HG03558 (cell line): ENCODE results near the gene PDZD7.

Source experiments
- ATAC-seq: cut with Tn5 transposase; IDR thresholded peaks from one replicate; pipeline ENCODE4 v1.9.1; 2021; ENCODE audit warnings: moderate number of reproducible peaks; ENCODE audit not compliant: unreplicated experiment; ENCODE audit errors: extremely low read depth

The PDZD7 gene

DNA sequence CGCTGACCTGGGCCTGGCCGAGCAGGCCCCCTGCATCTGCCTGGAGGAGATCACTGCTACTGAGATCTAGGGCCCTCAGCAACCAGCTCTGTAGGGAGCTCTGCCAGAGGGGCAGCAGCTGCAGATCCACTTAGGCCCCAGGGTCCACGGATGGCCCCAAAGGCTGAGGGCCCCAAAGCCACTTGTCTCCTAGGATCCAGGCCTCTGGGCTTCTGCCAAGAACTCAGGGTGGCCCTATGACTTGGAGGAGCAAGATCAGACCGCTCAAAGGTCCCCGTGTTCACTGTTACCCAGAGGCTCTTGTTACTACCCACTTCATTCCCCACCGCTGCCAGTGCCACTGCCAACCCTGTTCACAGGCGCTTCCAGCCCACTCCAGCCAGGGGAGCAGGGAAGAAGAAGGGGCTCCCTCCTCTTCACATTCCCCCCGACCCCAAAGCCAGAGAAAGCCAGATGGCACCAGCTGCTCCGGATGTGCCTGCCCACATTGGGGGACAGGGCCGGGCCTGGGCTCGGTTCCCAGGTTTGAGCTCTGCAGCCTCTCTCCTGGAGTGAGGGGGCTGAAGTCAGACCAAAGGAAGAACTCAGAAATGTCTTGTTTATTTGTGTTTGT, 23.7 kb downstream of the PDZD7 start:
- no peak for ATAC-seq

GRCh38 chr10:101006593-101007098, 24.3 kb downstream of the PDZD7 start:
- no peak for ATAC-seq

DNA sequence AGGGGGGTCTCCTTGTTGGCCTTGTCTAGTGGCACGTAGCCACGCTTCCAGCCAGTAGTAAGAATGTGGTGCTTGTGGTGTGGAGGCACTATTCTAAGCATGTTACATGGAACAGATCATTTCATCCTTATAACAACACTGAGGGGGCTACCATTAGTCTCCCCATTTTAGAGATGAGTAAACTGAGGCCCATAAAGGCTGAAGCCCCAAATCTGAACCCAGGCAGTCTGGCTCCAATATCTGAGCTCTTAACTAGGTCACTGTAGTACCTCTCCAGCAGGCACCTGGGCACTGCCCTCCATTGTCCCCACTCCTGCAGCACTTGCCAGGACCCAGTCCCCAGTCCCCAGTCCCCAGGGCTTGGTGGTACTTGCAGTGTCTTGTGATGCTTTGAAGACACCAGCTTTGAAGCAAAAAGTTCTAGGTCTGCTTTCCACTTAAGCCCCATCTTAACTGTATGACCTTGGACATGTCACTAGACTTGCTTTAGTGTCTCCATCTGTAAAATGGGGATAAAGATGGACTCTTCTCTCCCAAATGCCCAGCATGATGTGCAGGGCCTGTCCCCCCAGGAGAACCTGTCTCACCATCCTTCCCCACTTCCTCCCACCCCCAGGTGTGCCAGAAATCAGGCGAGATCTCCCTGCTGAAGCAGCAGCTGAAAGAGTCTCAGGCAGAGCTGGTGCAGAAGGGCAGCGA, 24.9 kb downstream of the PDZD7 start:
- ATAC-seq, result no peak

DNA sequence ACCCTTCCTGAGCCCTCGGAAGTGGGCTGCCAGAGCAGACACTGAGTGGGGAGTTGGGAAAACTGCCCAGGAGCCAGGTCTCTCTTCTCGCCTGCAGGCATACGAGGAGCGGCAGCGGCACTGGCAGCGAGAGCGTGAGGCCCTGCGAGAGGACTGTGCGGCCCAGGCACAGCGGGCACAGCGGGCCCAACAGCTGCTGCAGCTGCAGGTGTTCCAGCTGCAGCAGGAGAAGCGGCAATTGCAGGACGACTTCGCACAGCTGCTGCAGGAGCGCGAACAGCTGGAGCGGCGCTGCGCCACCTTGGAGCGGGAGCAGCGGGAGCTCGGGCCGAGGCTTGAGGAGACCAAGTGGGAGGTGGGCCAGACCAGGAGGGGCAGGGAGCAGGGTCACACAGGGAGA, 25.6 kb downstream of the PDZD7 start:
- ATAC-seq, result no peak

GRCh38 chr10:101003639-101004206, 27.2 kb downstream of the PDZD7 start:
- no peak for ATAC-seq

DNA sequence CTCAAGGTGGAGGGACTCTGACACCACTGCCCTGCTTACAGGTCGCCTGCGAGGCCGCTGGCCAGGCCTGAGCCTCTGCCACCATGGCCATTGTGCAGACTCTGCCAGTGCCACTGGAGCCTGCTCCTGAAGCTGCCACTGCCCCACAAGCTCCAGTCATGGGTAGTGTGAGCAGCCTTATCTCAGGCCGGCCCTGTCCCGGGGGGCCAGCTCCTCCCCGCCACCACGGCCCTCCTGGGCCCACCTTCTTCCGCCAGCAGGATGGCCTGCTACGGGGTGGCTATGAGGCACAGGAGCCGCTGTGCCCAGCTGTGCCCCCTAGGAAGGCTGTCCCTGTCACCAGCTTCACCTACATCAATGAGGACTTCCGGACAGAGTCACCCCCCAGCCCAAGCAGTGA, 28.5 kb downstream of the PDZD7 start:
- no peak for ATAC-seq

DNA sequence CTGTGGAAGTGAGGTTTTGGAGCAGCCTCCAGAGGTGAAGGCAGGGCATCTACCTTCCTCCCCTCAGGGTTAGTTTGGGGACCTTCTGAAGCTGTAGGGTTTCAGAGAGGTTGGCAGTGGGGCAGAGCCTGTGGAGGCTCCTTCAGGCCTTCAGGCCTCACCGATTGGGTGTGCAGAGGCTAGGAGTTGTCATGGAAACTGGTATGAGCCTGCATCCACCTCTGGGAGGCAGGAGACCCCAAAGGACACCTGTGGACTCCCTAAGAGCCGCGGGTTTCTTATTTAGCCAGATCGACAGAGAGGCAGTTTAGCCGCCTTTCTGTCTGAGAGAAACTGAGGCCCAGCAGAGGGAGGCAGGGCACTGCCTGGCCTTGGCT, 29.3 kb downstream of the PDZD7 start:
- ATAC-seq, result no peak

- ATAC-seq, result no peak
Measured at GRCh38 chr10:101000915-101001658, 29.8 kb downstream of the PDZD7 start.

DNA sequence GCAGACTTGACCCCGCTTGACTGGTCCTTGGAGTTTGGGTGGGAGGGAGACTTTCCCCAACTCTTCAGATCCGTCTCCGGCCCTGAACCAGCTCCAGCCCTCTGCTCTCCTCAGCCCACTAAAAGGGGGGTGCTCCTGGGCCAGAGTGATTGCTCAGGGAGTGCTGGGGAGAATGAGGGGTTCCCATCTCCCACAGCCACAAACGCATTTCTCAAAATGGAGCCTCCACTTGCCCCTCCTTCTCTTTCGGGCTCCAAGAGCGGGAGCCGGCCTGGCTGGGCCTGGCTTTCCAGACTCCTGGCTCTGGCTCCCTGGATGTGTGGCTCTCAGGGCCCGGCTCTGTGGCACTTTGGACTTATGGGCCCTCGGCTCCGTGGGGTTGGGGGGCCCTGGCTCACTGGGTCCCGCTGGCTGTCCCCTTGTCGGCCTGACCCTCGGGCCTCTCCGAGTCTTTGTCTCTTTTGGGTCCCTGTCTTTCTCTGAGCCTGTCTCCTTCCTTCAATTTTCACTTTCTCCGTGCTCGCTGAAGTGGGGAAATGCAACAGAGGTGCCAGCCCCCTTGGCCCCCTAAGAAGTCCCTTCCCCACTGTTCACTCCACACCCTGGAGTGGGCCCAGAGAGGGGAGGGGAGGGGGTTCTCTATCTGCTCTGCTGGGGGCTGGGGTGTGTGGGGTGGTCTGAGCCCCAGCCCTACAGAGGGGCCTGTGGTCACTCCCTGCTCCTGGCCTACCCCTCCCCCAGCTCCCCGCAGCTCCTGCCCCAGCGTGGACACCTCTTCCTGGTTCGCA, 30.6 kb downstream of the PDZD7 start:
- ATAC-seq, result no peak

- no peak for ATAC-seq
Measured at GRCh38 chr10:100999742-101000126, 31.2 kb downstream of the PDZD7 start, which contains the start of gene LZTS2. Gene LZTS2 (plus strand): TSS chr10:100999808. CDS start chr10:101002539, 2,731 bp downstream.

- no peak for ATAC-seq
Measured at GRCh38 chr10:100998991-100999741, 31.8 kb downstream of the PDZD7 start.

GRCh38 chr10:100998183-100998990, 32.5 kb downstream of the PDZD7 start:
- ATAC-seq, result no peak

DNA sequence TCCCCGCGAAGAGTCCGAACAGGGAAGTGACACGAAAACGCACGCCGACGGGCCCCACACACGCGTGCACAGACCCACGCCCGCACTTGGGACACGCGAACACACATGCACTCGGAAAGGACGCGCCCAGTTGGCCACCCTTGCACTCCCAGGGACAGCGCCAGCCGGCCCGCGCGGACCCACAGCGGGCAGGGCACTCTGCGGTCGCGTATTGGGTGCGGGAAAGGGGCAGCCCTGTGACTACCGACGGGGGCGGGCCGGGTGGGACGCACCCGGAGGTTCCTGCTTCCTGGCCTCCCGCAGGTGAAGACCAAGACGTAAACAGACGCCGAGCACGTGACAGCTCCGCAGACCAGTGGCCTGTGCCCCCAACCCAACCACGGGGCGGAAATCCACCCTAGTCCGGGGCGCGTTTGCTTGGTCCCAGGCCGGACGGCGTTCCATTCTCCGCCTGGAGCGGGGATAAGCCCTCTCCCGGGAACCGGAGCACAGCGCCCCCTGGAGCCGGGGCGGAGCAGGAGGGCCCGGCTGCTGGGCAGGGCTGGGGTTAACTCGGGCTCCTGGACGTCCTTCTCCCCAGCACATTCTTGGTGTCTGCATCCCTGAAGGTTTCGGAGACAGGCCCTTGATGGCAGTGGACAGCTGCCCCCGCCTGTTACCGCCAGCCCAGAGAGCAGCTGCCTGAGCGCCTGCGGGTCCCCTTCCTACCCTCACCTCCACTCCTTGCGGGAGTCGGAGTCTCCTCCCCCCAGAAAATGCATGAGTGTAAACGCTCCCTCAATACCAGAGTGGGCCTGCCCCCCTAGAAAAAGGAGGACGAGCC, 33.4 kb downstream of the PDZD7 start:
- no peak for ATAC-seq

GRCh38 chr10:100996678-100997359, 34.1 kb downstream of the PDZD7 start:
- no peak for ATAC-seq

GRCh38 chr10:100995181-100995580, 35.7 kb downstream of the PDZD7 start:
- no peak for ATAC-seq

DNA sequence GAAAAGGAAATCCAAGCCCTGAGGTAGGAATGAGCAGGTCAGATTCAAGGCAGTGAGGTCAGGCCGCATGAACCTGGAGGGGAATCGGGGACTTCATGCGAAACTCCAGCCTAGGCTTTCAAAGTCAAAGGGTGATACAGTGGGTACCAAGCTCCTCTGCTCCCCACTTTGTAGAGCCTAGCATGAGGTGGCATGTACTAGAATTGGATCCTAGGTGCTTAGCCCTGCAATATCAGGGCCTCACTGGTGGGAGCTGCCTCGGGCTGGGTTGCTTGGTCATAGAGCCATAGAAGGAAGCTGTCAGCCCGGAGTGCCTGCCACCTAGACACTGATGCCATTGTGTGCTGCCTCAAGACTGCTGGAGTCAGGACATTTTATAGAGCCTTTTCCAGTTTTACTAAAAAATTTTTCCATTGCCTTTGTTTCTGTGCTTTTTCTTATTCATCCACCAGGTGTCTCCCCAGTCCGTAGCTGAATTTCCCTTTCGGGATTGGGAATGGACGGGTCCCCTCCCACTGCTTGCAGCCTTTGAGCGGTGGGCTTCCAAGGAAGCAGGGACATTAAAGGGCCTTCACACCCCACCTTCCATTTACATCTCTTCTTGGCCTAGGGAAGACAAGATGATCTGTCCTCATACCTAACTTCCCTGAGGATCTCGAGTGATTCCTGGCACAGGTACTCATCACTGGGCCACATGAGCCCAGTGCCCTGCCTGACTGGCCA, 36.8 kb downstream of the PDZD7 start:
- no peak for ATAC-seq

DNA sequence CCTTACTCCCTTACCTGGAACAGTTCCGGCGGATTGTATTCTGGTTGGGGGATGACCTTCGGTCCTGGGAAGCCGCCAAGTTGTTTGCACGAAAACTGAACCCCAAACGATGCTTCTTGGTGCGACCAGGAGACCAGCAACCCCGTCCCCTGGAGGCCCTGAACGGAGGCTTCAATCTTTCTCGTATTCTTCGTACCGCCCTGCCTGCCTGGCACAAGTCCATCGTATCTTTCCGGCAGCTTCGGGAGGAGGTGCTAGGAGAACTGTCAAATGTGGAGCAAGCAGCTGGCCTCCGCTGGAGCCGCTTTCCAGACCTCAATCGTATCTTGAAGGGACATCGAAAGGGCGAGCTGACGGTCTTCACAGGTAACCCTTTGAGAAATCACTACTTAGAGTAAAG, 41.8 kb downstream of the PDZD7 start:
- ATAC-seq, result no peak
